GM12878 (cell line): ENCODE data around the gene SEC24D. TPM values are rescaled to one million over a fixed set of nuclear protein-coding genes. Genes with fewer than 3 reads are reported as not detected.

Experiments used
- ATAC-seq: fragments of 200-7000 bp; cut with Tn5 transposase; 3 replicates; pipeline ENCODE4 v1.9.1; 2020; ENCODE audit warnings: mild to moderate bottlenecking, moderate library complexity
- BruUV-seq: library from RNA; stranded (reverse); fragments of 400-500 nt; replicated peaks from 2 replicates; lab custom pipeline; 2021; lab: Mats Ljungman, UMichigan
- CTCF ChIA-PET: fragments of 300-600 bp; sonication (Branson Sonifier 250); formaldehyde crosslinking; extraction: SDS; loops from one replicate; lab custom pipeline; 2021; ENCODE audit warnings: inconsistent platforms; lab: Yijun Ruan, JAX
- POLR2A ChIA-PET: fragments of 350-600 bp; formaldehyde crosslinking; extraction: SDS; loops from one replicate; lab custom pipeline; 2021; ENCODE audit warnings: inconsistent platforms; lab: Charles Lee
- RAD21 ChIA-PET: fragments of 300-600 bp; sonication (Branson Sonifier 250); formaldehyde crosslinking; loops from one replicate; lab custom pipeline; 2023; ENCODE audit warnings: antibody characterized with exemption; ENCODE audit not compliant: unreplicated experiment; lab: Charles Lee
- SMC1A ChIA-PET: fragments of 300-600 bp; sonication (Branson Sonifier 250); formaldehyde crosslinking; loops from one replicate; lab custom pipeline; 2023; ENCODE audit not compliant: unreplicated experiment, uncharacterized antibody; lab: Charles Lee
- DNase-seq: peaks from one replicate; pipeline ENCODE4 v3.0.0-alpha.2; 2011; ENCODE audit warnings: low read depth, low spot score
- FAIRE-seq: peaks from 3 replicates; lab custom pipeline; 2011; peaks lifted over from hg19 to GRCh38; lab: Jason Lieb, UNC
- H2AFZ ChIP-seq: 2 replicates; pipeline ENCODE4 v1.6.0; 2011; ENCODE audit warnings: low read depth, low read length, control low read depth; ENCODE audit not compliant: control insufficient read depth
- H3K27ac ChIP-seq: 2 replicates; pipeline ENCODE4 v1.5.1; 2011; ENCODE audit warnings: control low read depth; ENCODE audit not compliant: control insufficient read depth, insufficient read depth
- H3K27me3 ChIP-seq, 2 experiments: replicated peaks in 1 of 2; 2 replicates each; pipeline versions ENCODE4 v1.6.0 to v1.6.1; 2011; ENCODE audit warnings: low read length in 1 of 2; ENCODE audit not compliant: control insufficient read depth in 2 of 2, insufficient read depth in 2 of 2
- H3K36me3 ChIP-seq, 2 experiments: 2 replicates each; pipeline ENCODE4 v1.5.1; 2011; ENCODE audit warnings: low read length in 1 of 2; ENCODE audit not compliant: control insufficient read depth in 2 of 2, insufficient read depth in 2 of 2
- H3K4me1 ChIP-seq: 2 replicates; pipeline ENCODE4 v1.6.1; 2011; ENCODE audit warnings: mild to moderate bottlenecking, low read length, moderate library complexity, mixed read lengths; ENCODE audit not compliant: control insufficient read depth, insufficient read depth
- H3K4me2 ChIP-seq: 2 replicates; pipeline ENCODE4 v1.6.0; 2011; ENCODE audit warnings: control low read depth; ENCODE audit not compliant: control insufficient read depth, insufficient read depth
- H3K4me3 ChIP-seq: fragments of 200-600 bp; sonication (generic); 2 replicates; pipeline ENCODE4 v1.5.1; 2016
- H3K79me2 ChIP-seq: 2 replicates; pipeline ENCODE4 v1.6.0; 2011; ENCODE audit warnings: low read length; ENCODE audit not compliant: control insufficient read depth, insufficient read depth
- H3K9ac ChIP-seq: 2 replicates; pipeline ENCODE4 v1.8.0; 2011; ENCODE audit warnings: low read length, control low read depth, mixed read lengths; ENCODE audit not compliant: control insufficient read depth, insufficient read depth
- H3K9me3 ChIP-seq: replicated peaks from 3 replicates; pipeline ENCODE4 v1.5.1; 2011; ENCODE audit warnings: mild to moderate bottlenecking, low read length; ENCODE audit not compliant: control insufficient read depth, insufficient read depth
- H4K20me1 ChIP-seq: 2 replicates; pipeline ENCODE4 v1.6.0; 2011; ENCODE audit not compliant: control insufficient read depth, insufficient read depth
- ASH2L ChIP-seq: fragments of 300-600, 200-600 bp; sonication (generic); IDR thresholded peaks from 2 replicates; pipeline ENCODE4 v1.6.1; 2017; ENCODE audit warnings: low read depth, mild to moderate bottlenecking, borderline replicate concordance
- EED ChIP-seq: sonication (generic); IDR thresholded peaks from 2 replicates; pipeline ENCODE4 v1.6.1; 2016; ENCODE audit warnings: antibody characterized with exemption, low read depth
- HDAC2 ChIP-seq: fragments of 200-600 bp; sonication (generic); IDR thresholded peaks from 2 replicates; pipeline ENCODE4 v1.6.1; 2017
- NR2C1 ChIP-seq: fragments of 450-650 bp; IDR thresholded peaks from 2 replicates; pipeline ENCODE4 v1.6.1; 2017; ENCODE audit warnings: antibody characterized with exemption, mild to moderate bottlenecking, moderate library complexity
- ZSCAN29 ChIP-seq: fragments of 450-650 bp; IDR thresholded peaks from 2 replicates; pipeline ENCODE4 v1.6.1; 2017; ENCODE audit warnings: mild to moderate bottlenecking, moderate library complexity
- WGBS: methylation state at CpG from one replicate; pipeline ENCODE4 v1.1.6; 2016; ENCODE audit warnings: low lambda C conversion rate; ENCODE audit not compliant: insufficient replicate concordance, insufficient coverage; ENCODE audit errors: missing lambda C conversion rate; 5-methylcytosine and 5-hydroxymethylcytosine counted together
- in situ Hi-C: fragments of 300-500 bp; cut with MboI; formaldehyde crosslinking; loops from 9 replicates; pipeline ENCODE4 v1.14.3; 2018; ENCODE audit warnings: mixed read lengths
- intact Hi-C: fragments of 100-400 bp; cut with micrococcal nuclease; formaldehyde crosslinking; loops from one replicate; pipeline ENCODE4 v1.14.2; 2022; ENCODE audit not compliant: unreplicated experiment
- polyA plus RNA-seq, 11 experiments: library from polyadenylated mRNA; depleted of rRNA in 4 of 11; unstranded in 6 of 11; stranded (reverse) in 5 of 11; fragments of >200 nt; fragmentation: Nextera tagmentation in 4 of 11; fragmentation: Illumina TruSeq in 1 of 11; extraction: Ambion mirVana in 4 of 11; extraction: Trizol in 1 of 11; gene quantifications; 1 replicate in 1 of 11; 2 replicates in 10 of 11; pipeline versions ENCODE4 v1.2.1 to v1.2.3, GENCODE V29; 2011 to 2016; ENCODE audit warnings: inconsistent platforms in 2 of 11, missing spikeins in 2 of 11, low read depth in 1 of 11
- total RNA-seq, 4 experiments: library from RNA; depleted of rRNA in 3 of 4; stranded (reverse); fragments of >200 nt in 3 of 4; fragmentation: Illumina TruSeq in 1 of 4; extraction: Trizol in 1 of 4; gene quantifications; 2 replicates each; pipeline versions ENCODE4 v1.2.1 to v1.2.3, GENCODE V29; 2013 to 2021
- TF ChIP-seq, protein P1 (sequence below): fragments of 450-650 bp; IDR thresholded peaks from 2 replicates; pipeline ENCODE4 v1.6.1; 2017; ENCODE audit warnings: borderline replicate concordance
- TF ChIP-seq, protein P2 (sequence below): IDR thresholded peaks from 2 replicates; pipeline ENCODE4 v1.6.1; 2011; ENCODE audit warnings: low read depth, low read length, improper control_type of control experiment, borderline replicate concordance
- TF ChIP-seq, protein P3 (sequence below): fragments of 450-650 bp; IDR thresholded peaks from 2 replicates; pipeline ENCODE4 v1.6.1; 2016; ENCODE audit warnings: mild to moderate bottlenecking, moderate library complexity, borderline replicate concordance

The SEC24D gene
- total and polyA plus RNA-seq, 10 of the 15 experiments (the other 5 are each of a cell fraction or from before 2014, with no cell fraction given) = 12.8 to 61.9 (median 25.6) TPM

DNA sequence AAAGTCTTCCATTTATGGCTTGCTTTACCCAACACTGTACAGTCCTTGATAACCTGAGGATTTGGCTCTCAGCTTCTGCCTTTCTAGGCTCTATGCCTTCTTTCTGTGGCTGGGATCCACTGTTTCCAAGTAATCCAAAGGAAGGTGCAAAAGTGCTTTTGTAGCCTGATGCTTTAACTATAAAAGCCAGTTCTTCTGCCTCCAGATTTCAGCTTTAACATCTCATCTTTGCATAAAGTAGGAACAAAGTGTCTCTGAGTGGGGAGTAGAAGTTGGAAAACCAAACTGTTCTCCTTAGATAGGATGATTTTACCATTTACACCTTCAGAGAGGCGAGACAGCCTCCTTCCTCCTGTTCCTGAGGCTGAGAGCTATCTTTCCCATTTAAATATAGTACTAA is 11.1 kb upstream of the SEC24D start:
- TF ChIP-seq, protein P1, sequence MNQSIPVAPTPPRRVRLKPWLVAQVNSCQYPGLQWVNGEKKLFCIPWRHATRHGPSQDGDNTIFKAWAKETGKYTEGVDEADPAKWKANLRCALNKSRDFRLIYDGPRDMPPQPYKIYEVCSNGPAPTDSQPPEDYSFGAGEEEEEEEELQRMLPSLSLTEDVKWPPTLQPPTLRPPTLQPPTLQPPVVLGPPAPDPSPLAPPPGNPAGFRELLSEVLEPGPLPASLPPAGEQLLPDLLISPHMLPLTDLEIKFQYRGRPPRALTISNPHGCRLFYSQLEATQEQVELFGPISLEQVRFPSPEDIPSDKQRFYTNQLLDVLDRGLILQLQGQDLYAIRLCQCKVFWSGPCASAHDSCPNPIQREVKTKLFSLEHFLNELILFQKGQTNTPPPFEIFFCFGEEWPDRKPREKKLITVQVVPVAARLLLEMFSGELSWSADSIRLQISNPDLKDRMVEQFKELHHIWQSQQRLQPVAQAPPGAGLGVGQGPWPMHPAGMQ = no peak
- TF ChIP-seq, protein P2, sequence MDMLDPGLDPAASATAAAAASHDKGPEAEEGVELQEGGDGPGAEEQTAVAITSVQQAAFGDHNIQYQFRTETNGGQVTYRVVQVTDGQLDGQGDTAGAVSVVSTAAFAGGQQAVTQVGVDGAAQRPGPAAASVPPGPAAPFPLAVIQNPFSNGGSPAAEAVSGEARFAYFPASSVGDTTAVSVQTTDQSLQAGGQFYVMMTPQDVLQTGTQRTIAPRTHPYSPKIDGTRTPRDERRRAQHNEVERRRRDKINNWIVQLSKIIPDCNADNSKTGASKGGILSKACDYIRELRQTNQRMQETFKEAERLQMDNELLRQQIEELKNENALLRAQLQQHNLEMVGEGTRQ = no peak
- TF ChIP-seq EED (no peak), NR2C1 (no peak), HDAC2 (no peak), ZSCAN29 (no peak), ASH2L (no peak)
- TF ChIP-seq, protein P3, sequence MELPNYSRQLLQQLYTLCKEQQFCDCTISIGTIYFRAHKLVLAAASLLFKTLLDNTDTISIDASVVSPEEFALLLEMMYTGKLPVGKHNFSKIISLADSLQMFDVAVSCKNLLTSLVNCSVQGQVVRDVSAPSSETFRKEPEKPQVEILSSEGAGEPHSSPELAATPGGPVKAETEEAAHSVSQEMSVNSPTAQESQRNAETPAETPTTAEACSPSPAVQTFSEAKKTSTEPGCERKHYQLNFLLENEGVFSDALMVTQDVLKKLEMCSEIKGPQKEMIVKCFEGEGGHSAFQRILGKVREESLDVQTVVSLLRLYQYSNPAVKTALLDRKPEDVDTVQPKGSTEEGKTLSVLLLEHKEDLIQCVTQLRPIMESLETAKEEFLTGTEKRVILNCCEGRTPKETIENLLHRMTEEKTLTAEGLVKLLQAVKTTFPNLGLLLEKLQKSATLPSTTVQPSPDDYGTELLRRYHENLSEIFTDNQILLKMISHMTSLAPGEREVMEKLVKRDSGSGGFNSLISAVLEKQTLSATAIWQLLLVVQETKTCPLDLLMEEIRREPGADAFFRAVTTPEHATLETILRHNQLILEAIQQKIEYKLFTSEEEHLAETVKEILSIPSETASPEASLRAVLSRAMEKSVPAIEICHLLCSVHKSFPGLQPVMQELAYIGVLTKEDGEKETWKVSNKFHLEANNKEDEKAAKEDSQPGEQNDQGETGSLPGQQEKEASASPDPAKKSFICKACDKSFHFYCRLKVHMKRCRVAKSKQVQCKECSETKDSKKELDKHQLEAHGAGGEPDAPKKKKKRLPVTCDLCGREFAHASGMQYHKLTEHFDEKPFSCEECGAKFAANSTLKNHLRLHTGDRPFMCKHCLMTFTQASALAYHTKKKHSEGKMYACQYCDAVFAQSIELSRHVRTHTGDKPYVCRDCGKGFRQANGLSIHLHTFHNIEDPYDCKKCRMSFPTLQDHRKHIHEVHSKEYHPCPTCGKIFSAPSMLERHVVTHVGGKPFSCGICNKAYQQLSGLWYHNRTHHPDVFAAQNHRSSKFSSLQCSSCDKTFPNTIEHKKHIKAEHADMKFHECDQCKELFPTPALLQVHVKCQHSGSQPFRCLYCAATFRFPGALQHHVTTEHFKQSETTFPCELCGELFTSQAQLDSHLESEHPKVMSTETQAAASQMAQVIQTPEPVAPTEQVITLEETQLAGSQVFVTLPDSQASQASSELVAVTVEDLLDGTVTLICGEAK = no peak
- DNase-seq (no peak), FAIRE-seq (no peak), ATAC-seq (no peak)
- Histone ChIP-seq H3K4me3 (no peak overlapping the region), H3K4me2 (no peak overlapping the region), H3K27me3 (no peaks in the 10 kb centered on the region; a peak in 1 of 4 replicates), H3K9me3 (no peaks in the 10 kb centered on the region), H3K36me3 (no peaks in the 10 kb centered on the region), H2AFZ (no peak overlapping the region), H3K9ac (no peak overlapping the region), H3K79me2 (no peaks in the 10 kb centered on the region), H4K20me1 (no peaks in the 10 kb centered on the region), H3K27ac (no peak overlapping the region), H3K4me1 (peaks cover 3% of the 10 kb centered on the region; the same call in 1 of the 2 replicates)
- intact Hi-C loops = no loop called here
- RAD21 ChIA-PET = no interaction called here
- SMC1A ChIA-PET = interaction anchor here (1.1 to 1.7 kb wide), 3 partner anchors 8 to 45 kb away, joined by 3 to 8 read pairs (median 5); partner anchors contain the start of gene SEC24D
- 81% methylated on average over 1 of the region's 1 CpG for WGBS
- POLR2A ChIA-PET = interaction anchor here (1.4 kb wide), 1 partner anchor 25 kb away, joined by 4 read pairs; no protein-coding TSS in a partner anchor
- CTCF ChIA-PET = interaction anchor here (0.5 to 2.7 kb wide), 5 partner anchors 10 to 59 kb away, joined by 3 to 9 read pairs (median 3); partner anchors contain the start of gene SEC24D
- in situ Hi-C loops = no loop called here
- no TSS peak for BruUV-seq
